ENCODE measurements around the gene RIN3.

The RIN3 gene

GRCh38 chr14:92656306-92657081 is 142.9 kb downstream of the RIN3 start:
- H3K27ac ChIP-seq = no peak overlapping the region
- TF ChIP-seq ZFX (IDR thresholded peaks at IDR 0.05; ENCODE audit: borderline replicate concordance) (no peak), CTCF (IDR thresholded peaks at IDR 0.05) (no peak)

GRCh38 chr14:92657457-92658142 is 144.0 kb downstream of the RIN3 start:
- no peak for TF ChIP-seq CTCF (IDR thresholded peaks at IDR 0.05)
- TF ChIP-seq ZFX (IDR thresholded peaks at IDR 0.05; ENCODE audit: borderline replicate concordance) = no peak
- H3K27ac ChIP-seq = no peak overlapping the region

- no peak for TF ChIP-seq CTCF (IDR thresholded peaks at IDR 0.05)
- no peak for TF ChIP-seq ZFX (IDR thresholded peaks at IDR 0.05; ENCODE audit: borderline replicate concordance)
These were observed 144.6 kb downstream of the RIN3 start for GRCh38 chr14:92658160-92658559.

GRCh38 chr14:92658684-92659083 is 145.1 kb downstream of the RIN3 start:
- no peak overlapping the region for H3K27ac ChIP-seq
- no peak for TF ChIP-seq ZFX (IDR thresholded peaks at IDR 0.05; ENCODE audit: borderline replicate concordance)
- TF ChIP-seq CTCF (IDR thresholded peaks at IDR 0.05) = no peak

More at GRCh38 chr14:92658160-92658559, 144.6 kb downstream of the RIN3 start:
- H3K27ac ChIP-seq = no peak overlapping the region

- H3K27ac ChIP-seq = no peak overlapping the region
- TF ChIP-seq CTCF (IDR thresholded peaks at IDR 0.05) = no peak
- no peak for TF ChIP-seq ZFX (IDR thresholded peaks at IDR 0.05; ENCODE audit: borderline replicate concordance)
These were observed 146.4 kb downstream of the RIN3 start for GRCh38 chr14:92659765-92660561.

- H3K27ac ChIP-seq = no peak overlapping the region
- TF ChIP-seq ZFX (IDR thresholded peaks at IDR 0.05; ENCODE audit: borderline replicate concordance) = no peak
- no peak for TF ChIP-seq CTCF (IDR thresholded peaks at IDR 0.05)
These were observed 147.0 kb downstream of the RIN3 start for GRCh38 chr14:92660571-92660970.
